Body of pancreas (tissue), 4 donors: ENCODE results near the gene PECR.

Experiments used
- CTCF ChIP-seq, 7 experiments: fragments of 450-650 bp in 4 of 7; fragments of 200-600 bp in 3 of 7; sonication (generic) in 3 of 7; IDR thresholded peaks; one replicate each; pipeline ENCODE4 v1.5.1; 2016 to 2019; ENCODE audit warnings: antibody characterized with exemption in 7 of 7
- POLR2A ChIP-seq, 3 donors: fragments of 450-650 bp; IDR thresholded peaks; one replicate each; pipeline ENCODE4 v1.6.1; 2016; ENCODE audit warnings: antibody characterized with exemption in 3 of 3, mild to moderate bottlenecking in 2 of 3

- TF ChIP-seq CTCF (IDR thresholded peaks at IDR 0.05) (no peak), POLR2A (IDR thresholded peaks at IDR 0.05) (no peak)
These were observed 24.9 kb downstream of the PECR start for GRCh38 chr2:216056739-216057138.
